HG02943 (cell line): ENCODE results near the gene CARD11.
"Not testable (repeated sequence)": the region's sequence is repeated elsewhere in the genome, so short reads cannot be mapped to it uniquely, and the experiment has no call there.

Source experiments
- ATAC-seq: cut with Tn5 transposase; IDR thresholded peaks from one replicate; pipeline ENCODE4 v1.9.1; 2021; ENCODE audit warnings: mild to moderate bottlenecking, low read depth, moderate library complexity; ENCODE audit not compliant: unreplicated experiment

CARD11 gene

GRCh38 chr7:3025616-3026015, 18.1 kb downstream of the CARD11 start:
- no peak for ATAC-seq

GRCh38 chr7:3021825-3022224, 21.8 kb downstream of the CARD11 start:
- ATAC-seq, result no peak

DNA sequence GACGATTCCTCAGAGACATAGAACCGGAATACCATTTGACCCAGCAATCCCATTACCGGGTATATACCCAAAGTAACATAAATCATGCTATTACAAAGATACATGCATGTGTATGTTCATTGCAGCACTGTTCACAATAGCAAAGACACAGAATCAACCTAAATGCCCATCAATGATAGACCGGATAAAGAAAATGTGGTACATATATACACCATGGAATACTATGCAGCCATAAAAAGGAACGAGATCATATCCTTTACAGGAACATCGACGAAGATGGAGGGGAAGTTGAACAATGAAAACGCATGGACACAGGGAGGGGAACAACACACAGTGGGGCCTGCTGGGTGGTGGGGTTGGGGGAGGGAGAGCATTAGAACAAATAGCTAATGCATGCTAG, 22.4 kb downstream of the CARD11 start:
- not testable (repeated sequence) for ATAC-seq

- no peak for ATAC-seq
Observed at GRCh38 chr7:3020416-3020815, 23.3 kb downstream of the CARD11 start.

DNA sequence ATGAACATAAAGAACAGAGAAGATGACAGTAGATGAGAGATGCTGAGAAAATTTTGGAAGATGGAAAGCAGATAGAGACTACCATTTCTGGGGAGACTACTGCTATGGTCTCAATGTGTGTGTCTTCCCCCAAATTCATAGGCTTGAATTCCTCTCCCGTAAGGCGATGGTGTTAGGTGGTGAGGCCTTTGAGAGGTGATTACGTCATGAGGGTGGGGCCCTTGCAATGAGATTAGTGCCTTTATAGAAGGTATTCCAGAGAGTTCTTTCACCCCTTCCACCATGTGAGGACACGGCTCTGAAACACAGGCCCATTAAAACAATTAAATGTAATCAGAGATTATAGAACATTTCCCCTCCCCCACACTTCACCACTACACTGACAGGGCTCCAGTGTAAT, 23.9 kb downstream of the CARD11 start:
- no peak for ATAC-seq

GRCh38 chr7:3013975-3014792, 29.5 kb downstream of the CARD11 start:
- no peak for ATAC-seq

- ATAC-seq, result no peak
Observed at GRCh38 chr7:3011211-3011852, 32.3 kb downstream of the CARD11 start.

DNA sequence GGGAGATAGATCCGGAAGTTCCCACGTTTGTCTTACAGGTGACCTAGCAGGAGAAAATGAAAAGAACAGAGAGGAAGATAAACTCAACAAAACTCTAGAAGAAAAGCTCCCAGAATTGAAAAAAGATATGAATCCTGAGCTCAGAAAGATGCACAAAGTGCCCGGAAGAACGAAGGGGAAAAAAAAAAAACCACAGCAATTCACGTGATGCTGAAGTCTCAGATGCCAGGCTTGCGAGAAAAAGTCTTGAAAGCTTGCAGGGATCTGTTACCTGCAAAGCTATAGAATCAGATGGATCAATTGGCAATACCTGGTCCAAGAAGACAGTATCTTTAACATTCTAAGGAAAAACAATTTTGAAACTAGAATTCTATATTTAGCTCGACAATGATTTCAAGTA, 33.5 kb downstream of the CARD11 start:
- no peak for ATAC-seq

- ATAC-seq, result no peak
Observed at GRCh38 chr7:3009086-3009485, 34.6 kb downstream of the CARD11 start.

GRCh38 chr7:3008386-3008785, 35.3 kb downstream of the CARD11 start:
- ATAC-seq, result no peak

DNA sequence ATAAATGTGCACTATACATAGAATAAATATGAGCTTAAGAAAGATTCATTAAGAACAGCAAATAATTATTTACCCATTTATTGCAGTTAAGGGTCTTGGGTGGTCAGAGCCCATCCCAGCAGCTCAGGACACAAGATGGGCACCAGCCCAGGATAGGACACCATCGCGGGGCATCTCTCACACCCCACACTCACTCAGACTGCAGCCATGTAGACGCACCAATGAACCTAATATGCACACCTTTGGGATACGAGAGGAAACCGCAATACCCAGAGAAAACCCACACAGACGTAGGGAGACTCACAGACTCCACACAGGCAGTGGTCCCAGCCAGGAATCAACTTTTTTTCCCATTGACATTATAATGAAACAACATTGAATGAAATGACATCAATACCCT, 36.0 kb downstream of the CARD11 start:
- ATAC-seq, result no peak

DNA sequence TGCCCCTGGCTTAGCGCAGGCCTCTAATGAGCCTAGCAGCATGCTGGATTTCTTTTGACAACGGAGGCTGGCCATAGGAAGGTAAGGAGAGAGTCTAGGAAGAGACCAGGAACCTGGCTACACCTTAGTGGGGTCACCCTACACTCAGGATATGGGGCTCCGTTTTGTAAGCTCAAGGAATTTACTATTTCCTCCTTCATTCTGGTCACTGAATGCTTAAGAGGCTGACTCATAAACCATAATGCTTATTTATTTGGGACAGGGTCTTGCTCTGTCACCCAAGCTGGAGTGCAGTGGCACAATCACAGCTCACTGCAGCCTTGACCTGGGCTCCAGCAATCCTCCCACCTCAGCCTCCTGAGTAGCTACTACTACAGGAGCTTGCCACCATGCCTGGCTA, 38.4 kb downstream of the CARD11 start:
- no peak for ATAC-seq

- no peak for ATAC-seq
Observed at GRCh38 chr7:3003936-3004335, 39.7 kb downstream of the CARD11 start.

GRCh38 chr7:3002631-3003030, 41.0 kb downstream of the CARD11 start:
- no peak for ATAC-seq

- ATAC-seq, result no peak
Observed at GRCh38 chr7:3000566-3000965, 43.1 kb downstream of the CARD11 start.

GRCh38 chr7:2999078-2999500, 44.6 kb downstream of the CARD11 start:
- no peak for ATAC-seq

- ATAC-seq, result no peak
Observed at GRCh38 chr7:2997014-2997413, 46.7 kb downstream of the CARD11 start.

GRCh38 chr7:2996141-2996540, 47.5 kb downstream of the CARD11 start:
- ATAC-seq, result no peak

GRCh38 chr7:2993868-2994267, 49.8 kb downstream of the CARD11 start:
- ATAC-seq, result no peak

DNA sequence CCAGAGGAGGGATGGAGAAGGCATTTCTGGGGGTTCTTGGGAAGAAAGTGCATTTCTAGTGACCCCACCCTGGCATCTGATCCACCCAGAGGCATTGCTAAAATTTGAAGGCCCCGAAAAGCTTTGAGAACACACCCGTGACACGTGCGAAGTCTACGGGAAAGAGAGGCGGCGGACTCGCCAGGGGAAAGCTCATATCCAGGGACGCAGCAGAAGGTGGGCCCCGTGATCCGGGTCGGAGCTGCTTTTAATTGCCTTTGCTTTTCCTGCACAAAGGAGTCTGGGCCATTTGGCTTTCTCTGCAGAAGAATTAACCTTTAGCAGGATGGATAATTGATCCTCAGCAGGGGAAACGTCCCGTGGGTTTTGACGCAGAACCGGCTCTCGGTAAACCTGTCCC, 50.3 kb downstream of the CARD11 start:
- ATAC-seq, result no peak

- ATAC-seq, result no peak
Observed at GRCh38 chr7:2990949-2991470, 52.7 kb downstream of the CARD11 start.

GRCh38 chr7:2986561-2986960, 57.1 kb downstream of the CARD11 start:
- no peak for ATAC-seq
